Loucy (cell line): ENCODE measurements around the gene TENM3.

Experiments
- H2AFZ ChIP-seq: fragments of 200-600 bp; sonication (generic); 2 replicates; pipeline ENCODE4 v1.6.0; 2016; ENCODE audit warnings: antibody characterized with exemption, mild to moderate bottlenecking, low read length, moderate library complexity
- H3F3A ChIP-seq: fragments of 200-600 bp; 2 replicates; pipeline ENCODE4 v1.6.0; 2016; ENCODE audit warnings: antibody characterized with exemption, low read depth, mild to moderate bottlenecking
- H3K27me3 ChIP-seq: fragments of 200-600 bp; sonication (generic); 2 replicates; pipeline ENCODE4 v1.6.1; 2014; ENCODE audit warnings: low read length, mild to moderate bottlenecking; ENCODE audit not compliant: insufficient read depth, poor library complexity, severe bottlenecking
- H3K36me3 ChIP-seq: fragments of 200-600 bp; sonication (generic); 2 replicates; pipeline ENCODE4 v1.6.1; 2016; ENCODE audit warnings: low read length; ENCODE audit not compliant: insufficient read depth
- H3K4me1 ChIP-seq: fragments of 200-600 bp; sonication (generic); 2 replicates; pipeline ENCODE4 v1.5.1; 2014; ENCODE audit warnings: low read length, mild to moderate bottlenecking; ENCODE audit not compliant: insufficient read depth, poor library complexity, severe bottlenecking
- H3K4me2 ChIP-seq: fragments of 200-600 bp; sonication (generic); 2 replicates; pipeline ENCODE4 v1.6.0; 2014; ENCODE audit warnings: antibody characterized with exemption, low read length, low read depth, mild to moderate bottlenecking; ENCODE audit not compliant: poor library complexity, severe bottlenecking
- H3K4me3 ChIP-seq: fragments of 200-600 bp; sonication (generic); 2 replicates; pipeline ENCODE4 v1.5.1; 2014; ENCODE audit warnings: low read length, mild to moderate bottlenecking, mixed read lengths; ENCODE audit not compliant: poor library complexity, severe bottlenecking
- H3K79me2 ChIP-seq: fragments of 200-600 bp; sonication (generic); 2 replicates; pipeline ENCODE4 v1.6.1; 2014; ENCODE audit warnings: low read length; ENCODE audit not compliant: insufficient read depth
- H3K9ac ChIP-seq: fragments of 200-600 bp; sonication (generic); 2 replicates; pipeline ENCODE4 v1.6.0; 2014; ENCODE audit warnings: mild to moderate bottlenecking, low read depth, low read length, moderate library complexity; ENCODE audit not compliant: poor library complexity, severe bottlenecking
- H3K9me2 ChIP-seq: fragments of 200-600 bp; sonication (generic); replicated peaks from 2 replicates; pipeline ENCODE4 v1.6.1; 2016; ENCODE audit warnings: low read depth, low read length, mixed read lengths
- H3K9me3 ChIP-seq: fragments of 200-600 bp; sonication (generic); 2 replicates; pipeline ENCODE4 v1.6.1; 2014; ENCODE audit warnings: mild to moderate bottlenecking, antibody characterized with exemption, low read length, low read depth; ENCODE audit not compliant: insufficient read depth
- H4K20me1 ChIP-seq: fragments of 200-600 bp; sonication (generic); 2 replicates; pipeline ENCODE4 v1.6.0; 2014; ENCODE audit warnings: antibody characterized with exemption, low read length, mild to moderate bottlenecking; ENCODE audit not compliant: insufficient read depth, poor library complexity, severe bottlenecking
- CTCF ChIP-seq: fragments of 200-600 bp; sonication (generic); conservative IDR thresholded peaks from 2 replicates; pipeline ENCODE4 v1.5.1; 2014; ENCODE audit warnings: mild to moderate bottlenecking, antibody characterized with exemption, low read length
- EZH2phosphoT487 ChIP-seq: fragments of 200-600 bp; IDR thresholded peaks from 2 replicates; pipeline ENCODE4 v1.6.1; 2018; ENCODE audit warnings: antibody characterized with exemption, mild to moderate bottlenecking, moderate library complexity, borderline replicate concordance

The TENM3 gene

GRCh38 chr4:182325397-182325796 is 82.2 kb downstream of the TENM3 start:
- TF ChIP-seq EZH2phosphoT487 (no peak), CTCF (no peak)
- H3K36me3 ChIP-seq, result no peaks in the 10 kb centered on the region
- no peaks in the 10 kb centered on the region for H4K20me1 ChIP-seq
- no peak overlapping the region for H3K4me2 ChIP-seq
- no peaks in the 10 kb centered on the region for H3K9me2 ChIP-seq
- H3F3A ChIP-seq, result no peaks in the 10 kb centered on the region
- no peaks in the 10 kb centered on the region for H3K79me2 ChIP-seq
- no peak overlapping the region for H2AFZ ChIP-seq
- peaks cover 3% of the 10 kb centered on the region; the same call in 1 of the 2 replicates for H3K9me3 ChIP-seq
- no peaks in the 10 kb centered on the region for H3K27me3 ChIP-seq
- no peak overlapping the region for H3K9ac ChIP-seq
- no peaks in the 10 kb centered on the region for H3K4me1 ChIP-seq
- no peak overlapping the region for H3K4me3 ChIP-seq

GRCh38 chr4:182325848-182326255 is 82.7 kb downstream of the TENM3 start:
- Histone ChIP-seq H3K36me3 (no peaks in the 10 kb centered on the region), H3K4me2 (no peak overlapping the region), H2AFZ (no peak overlapping the region), H3K79me2 (no peaks in the 10 kb centered on the region), H3K4me3 (no peak overlapping the region), H3K9me2 (no peaks in the 10 kb centered on the region), H3F3A (no peaks in the 10 kb centered on the region), H3K4me1 (no peaks in the 10 kb centered on the region), H3K9me3 (peaks cover 3% of the 10 kb centered on the region; the same call in 1 of the 2 replicates), H3K9ac (no peak overlapping the region), H4K20me1 (no peaks in the 10 kb centered on the region), H3K27me3 (no peaks in the 10 kb centered on the region)
- TF ChIP-seq EZH2phosphoT487 (no peak), CTCF (no peak)

GRCh38 chr4:182328505-182328904 is 85.3 kb downstream of the TENM3 start:
- H3K4me2 ChIP-seq, result no peak overlapping the region
- no peaks in the 10 kb centered on the region for H3F3A ChIP-seq
- H3K9me3 ChIP-seq, result peaks cover 3% of the 10 kb centered on the region; the same call in 1 of the 2 replicates
- H3K4me1 ChIP-seq, result no peaks in the 10 kb centered on the region
- no peak overlapping the region for H2AFZ ChIP-seq
- no peaks in the 10 kb centered on the region for H3K9me2 ChIP-seq
- no peaks in the 10 kb centered on the region for H3K36me3 ChIP-seq
- H3K4me3 ChIP-seq, result no peak overlapping the region
- no peaks in the 10 kb centered on the region for H4K20me1 ChIP-seq
- TF ChIP-seq EZH2phosphoT487 (no peak), CTCF (no peak)
- no peak overlapping the region for H3K9ac ChIP-seq
- H3K79me2 ChIP-seq, result no peaks in the 10 kb centered on the region
- no peaks in the 10 kb centered on the region for H3K27me3 ChIP-seq
